H1 (cell line): ENCODE data around the gene RPL22L1. TPM values are rescaled to one million over a fixed set of nuclear protein-coding genes. Genes with fewer than 3 reads are reported as not detected.

Source experiments
- CEBPB ChIP-seq: IDR thresholded peaks from 2 replicates; pipeline ENCODE4 v1.6.1; 2012; ENCODE audit warnings: low read depth, low read length
- TEAD4 ChIP-seq: IDR thresholded peaks from 2 replicates; pipeline ENCODE4 v1.6.1; 2012; ENCODE audit warnings: low read depth, low read length, inconsistent platforms, mixed read lengths
- polyA plus RNA-seq, 7 experiments: library from polyadenylated mRNA; depleted of rRNA in 3 of 7; stranded (reverse) in 5 of 7; unstranded in 2 of 7; fragments of >200 nt in 5 of 7; fragments of 200-250 nt in 2 of 7; gene quantifications; 1 replicate in 5 of 7; 2 replicates in 1 of 7; 4 replicates in 1 of 7; pipeline versions ENCODE4 v1.2.1 to v1.2.3, GENCODE V29; 2011 to 2013; ENCODE audit warnings: missing spikeins in 2 of 7, mixed read lengths in 2 of 7
- total RNA-seq: library from RNA; stranded (reverse); fragmentation: NEBNext Ultra II Directional; extraction: Animal tissue kit (Norgen Biotek cat#: 25700); gene quantifications from 2 replicates; pipeline ENCODE4 v1.2.1, GENCODE V29; 2021

RPL22L1 gene
- total and polyA plus RNA-seq, 2 of the 8 experiments (the other 6 are each of a cell fraction or from before 2014, with no cell fraction given): 99.9 to 280 TPM

- TF ChIP-seq CEBPB (no peak), TEAD4 (no peak)
These were observed 3.5 kb downstream of the RPL22L1 start (continued) for GRCh38 chr3:170866499-170866898.
